22Rv1 (cell line): ENCODE measurements around the gene DSCAM.

Source experiments
- H3K27ac ChIP-seq: fragments of 450-650 bp; 2 replicates; pipeline ENCODE4 v1.5.1; 2017
- ZFX ChIP-seq: fragments of 450-650 bp; IDR thresholded peaks from 2 replicates; pipeline ENCODE4 v1.6.1; 2017; ENCODE audit warnings: antibody characterized with exemption, borderline replicate concordance
- TF ChIP-seq, protein P1 (sequence below): fragments of 450-650 bp; IDR thresholded peaks from 2 replicates; pipeline ENCODE4 v1.5.1; 2017; ENCODE audit warnings: mild to moderate bottlenecking

The DSCAM gene

DNA sequence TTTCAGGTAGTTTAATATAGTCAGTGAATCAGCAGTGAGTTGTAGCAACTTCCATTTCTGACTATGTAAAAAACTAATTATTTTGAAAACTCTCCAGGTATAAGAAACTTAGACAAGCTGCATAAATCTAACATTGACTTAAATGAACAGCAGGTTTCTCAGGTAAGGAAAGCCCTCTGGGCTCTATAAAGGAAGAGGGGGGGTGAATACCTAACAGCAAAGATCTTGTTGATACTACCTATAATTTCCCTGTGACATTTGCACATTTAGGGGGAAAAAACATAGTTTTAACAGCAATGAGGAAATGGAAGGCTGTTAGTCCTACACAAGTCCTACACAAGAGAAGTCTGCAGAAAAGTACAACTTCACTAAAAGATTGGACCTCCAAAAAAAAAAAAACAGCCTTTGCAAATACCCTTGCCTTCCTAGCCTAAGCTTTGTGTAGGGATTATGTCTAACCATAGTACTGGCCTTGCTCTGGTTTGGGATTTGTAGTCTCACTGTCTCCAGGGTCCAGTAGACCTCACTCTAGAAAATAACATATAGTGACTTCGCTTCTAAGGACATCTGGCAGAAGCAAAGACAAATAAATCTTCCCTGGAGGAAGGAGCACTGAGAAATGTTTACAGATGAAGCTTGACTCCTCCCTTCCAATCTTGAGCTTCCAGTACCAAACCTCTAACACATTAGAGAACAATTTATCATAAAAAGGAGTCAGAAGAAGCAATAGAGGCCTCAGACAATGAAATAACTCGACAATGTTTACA, 459.8 kb downstream of the DSCAM start:
- peak overlapping the region; percentile 39 for H3K27ac ChIP-seq
- TF ChIP-seq, protein P1, sequence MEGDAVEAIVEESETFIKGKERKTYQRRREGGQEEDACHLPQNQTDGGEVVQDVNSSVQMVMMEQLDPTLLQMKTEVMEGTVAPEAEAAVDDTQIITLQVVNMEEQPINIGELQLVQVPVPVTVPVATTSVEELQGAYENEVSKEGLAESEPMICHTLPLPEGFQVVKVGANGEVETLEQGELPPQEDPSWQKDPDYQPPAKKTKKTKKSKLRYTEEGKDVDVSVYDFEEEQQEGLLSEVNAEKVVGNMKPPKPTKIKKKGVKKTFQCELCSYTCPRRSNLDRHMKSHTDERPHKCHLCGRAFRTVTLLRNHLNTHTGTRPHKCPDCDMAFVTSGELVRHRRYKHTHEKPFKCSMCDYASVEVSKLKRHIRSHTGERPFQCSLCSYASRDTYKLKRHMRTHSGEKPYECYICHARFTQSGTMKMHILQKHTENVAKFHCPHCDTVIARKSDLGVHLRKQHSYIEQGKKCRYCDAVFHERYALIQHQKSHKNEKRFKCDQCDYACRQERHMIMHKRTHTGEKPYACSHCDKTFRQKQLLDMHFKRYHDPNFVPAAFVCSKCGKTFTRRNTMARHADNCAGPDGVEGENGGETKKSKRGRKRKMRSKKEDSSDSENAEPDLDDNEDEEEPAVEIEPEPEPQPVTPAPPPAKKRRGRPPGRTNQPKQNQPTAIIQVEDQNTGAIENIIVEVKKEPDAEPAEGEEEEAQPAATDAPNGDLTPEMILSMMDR = no peak
- no peak for TF ChIP-seq ZFX

DNA sequence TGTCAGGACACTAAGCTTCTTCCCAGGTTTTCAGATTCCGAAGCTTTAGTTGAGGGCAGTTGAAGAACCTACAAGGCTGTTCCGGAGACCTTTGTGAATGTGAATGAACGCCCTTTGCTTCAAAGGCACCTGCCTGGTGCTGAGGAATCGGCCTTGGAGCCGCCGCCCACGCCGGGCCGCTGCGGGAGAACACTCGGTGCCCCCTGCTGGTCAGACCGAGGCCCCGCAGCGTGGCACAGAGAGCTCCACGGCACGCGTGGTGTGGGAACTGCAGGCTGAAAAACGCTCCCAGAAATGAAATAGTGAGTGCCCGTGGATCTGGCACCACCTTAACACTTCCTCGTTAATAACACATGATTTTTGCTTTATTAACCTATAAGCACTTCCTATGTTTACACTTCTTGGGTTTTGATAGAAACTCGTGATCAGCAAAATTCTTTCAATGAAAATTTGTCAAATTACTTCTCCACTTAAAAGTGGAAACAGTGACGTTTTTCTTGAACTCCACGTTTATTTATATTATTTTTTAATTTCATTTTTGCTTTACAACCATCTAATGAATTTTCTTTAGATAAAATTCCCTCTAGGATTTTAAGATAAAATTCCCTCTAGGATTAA, 460.6 kb downstream of the DSCAM start:
- peak overlapping the region; percentile 39 for H3K27ac ChIP-seq
- TF ChIP-seq, protein P1 = peak; percentile 95
- no peak for TF ChIP-seq ZFX

DNA sequence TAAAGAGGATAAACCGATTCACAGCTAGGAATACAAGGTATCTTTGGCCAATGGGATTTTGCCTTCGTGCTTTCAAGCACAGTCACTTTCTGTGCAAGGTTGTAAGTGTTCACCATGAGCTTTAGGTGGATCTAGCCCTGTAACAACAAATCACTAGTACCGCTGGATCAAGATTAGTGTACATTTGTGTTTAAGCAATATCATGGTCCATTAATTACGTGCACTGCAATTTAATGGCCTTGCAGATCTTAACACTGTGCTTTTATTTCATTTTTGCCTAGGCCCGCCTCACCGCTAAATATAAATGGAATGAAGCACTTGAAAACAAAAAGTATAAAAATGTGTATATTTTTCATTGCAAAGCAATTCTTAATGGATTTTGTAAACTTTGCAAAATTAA, 461.1 kb downstream of the DSCAM start:
- TF ChIP-seq, protein P1 = no peak
- TF ChIP-seq ZFX = no peak
- H3K27ac ChIP-seq = peak overlapping the region; percentile 39; the same call in 1 of the 2 replicates

DNA sequence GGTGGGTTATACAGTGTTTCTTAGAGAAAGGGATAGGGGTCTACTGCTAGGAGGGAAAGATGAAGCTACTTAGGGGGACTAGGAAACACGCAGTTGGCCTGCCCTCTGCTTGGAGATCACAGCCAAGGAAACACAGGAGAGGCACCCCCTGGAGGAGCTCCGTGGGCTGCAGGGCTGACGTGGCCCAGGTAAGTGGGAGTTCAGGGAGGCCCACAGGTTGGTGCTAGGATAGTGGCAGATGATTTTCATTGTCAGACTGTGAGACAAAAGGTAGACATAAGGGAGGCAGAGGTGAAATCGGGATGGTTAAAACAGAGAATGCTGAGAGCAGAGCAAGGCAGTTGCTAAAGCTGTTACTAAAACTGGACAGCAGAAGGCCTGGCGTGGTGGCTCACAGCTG, 463.0 kb downstream of the DSCAM start:
- no peak overlapping the region; the same call in 1 of the 2 replicates for H3K27ac ChIP-seq
- TF ChIP-seq, protein P1 = no peak
- TF ChIP-seq ZFX = no peak

DNA sequence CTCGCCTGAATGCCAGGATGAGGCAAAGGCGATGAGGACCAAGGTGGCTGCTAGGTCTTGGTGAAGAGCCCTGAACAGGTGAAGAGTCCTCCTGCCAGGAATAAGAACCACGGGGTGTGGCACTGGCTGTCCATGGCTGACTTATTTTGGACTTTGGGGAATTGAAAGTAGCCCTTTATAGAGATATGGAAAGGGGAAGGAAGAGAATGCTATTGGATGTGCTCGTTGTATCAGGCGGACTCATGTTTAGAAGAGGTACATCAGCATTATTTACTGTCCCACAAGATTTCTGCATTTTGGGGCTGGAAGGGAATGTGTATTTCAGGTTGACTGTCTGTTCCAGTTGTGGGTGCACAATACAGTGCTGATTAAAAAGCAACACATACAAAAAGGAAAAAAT, 465.8 kb downstream of the DSCAM start:
- TF ChIP-seq, protein P1 = no peak
- no peak for TF ChIP-seq ZFX
- peak overlapping the region; percentile 52; the same call in 1 of the 2 replicates for H3K27ac ChIP-seq

DNA sequence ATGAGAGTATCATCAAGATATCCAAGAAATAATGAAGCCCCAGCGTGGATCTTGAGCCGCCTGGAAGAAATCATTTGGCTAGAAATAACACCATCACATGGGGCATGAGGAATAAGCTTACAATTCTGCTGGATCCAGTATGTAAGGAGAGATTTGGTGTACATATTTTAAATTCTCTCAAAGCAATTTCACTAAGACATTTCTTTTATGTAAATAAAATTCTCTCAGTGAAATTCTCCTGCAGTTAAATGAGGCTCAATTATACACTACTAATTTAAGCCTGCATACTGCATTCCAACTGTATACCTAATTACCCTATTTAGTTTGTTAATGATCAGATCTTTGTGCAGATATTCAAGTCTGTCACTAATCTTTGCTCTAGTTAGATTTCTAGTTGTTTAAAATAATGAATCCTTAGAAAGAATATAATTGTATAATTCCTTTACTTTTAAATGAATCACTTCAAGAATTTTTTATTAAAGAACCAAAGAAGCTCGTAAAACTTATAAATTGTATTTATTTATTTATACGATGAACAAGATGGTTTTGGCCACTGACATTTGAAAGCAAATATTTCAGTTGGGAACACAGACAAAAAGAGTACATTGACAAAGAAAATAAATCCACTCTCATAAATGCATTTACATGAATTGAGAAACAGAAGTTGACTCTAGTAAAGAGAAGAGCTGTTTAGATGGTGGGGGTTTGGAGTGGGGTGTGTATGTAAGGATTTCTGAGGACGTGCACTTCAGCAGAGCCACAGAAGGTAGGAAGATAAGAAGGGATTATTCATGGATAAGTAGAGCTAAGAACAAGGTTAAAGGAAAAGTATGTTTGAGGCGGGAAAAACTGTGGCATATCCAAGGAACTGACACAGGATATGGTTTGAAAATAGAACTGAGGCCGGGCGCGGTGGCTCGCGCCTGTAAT, 466.8 kb downstream of the DSCAM start:
- TF ChIP-seq, protein P1 = no peak
- TF ChIP-seq ZFX = no peak
- H3K27ac ChIP-seq = peak overlapping the region; percentile 52
